ENCODE measurements around the gene LYRM2.

- TF ChIP-seq CTCF (IDR thresholded peaks at IDR 0.05), result no peak
- TF ChIP-seq POLR2A (IDR thresholded peaks at IDR 0.05), result no peak
Measured at GRCh38 chr6:89667872-89668556, 29.5 kb upstream of the LYRM2 start.
